Gastroesophageal sphincter (tissue), 3 donors: ENCODE data around the gene ERCC4.

ENCODE experiments used
- POLR2A ChIP-seq, 2 donors: fragments of 450-650 bp; IDR thresholded peaks; one replicate each; pipeline ENCODE4 v1.6.1; 2017; ENCODE audit warnings: antibody characterized with exemption in 2 of 2, mild to moderate bottlenecking in 2 of 2, moderate library complexity in 1 of 2
- POLR2AphosphoS5 ChIP-seq: sonication (generic); formaldehyde crosslinking; IDR thresholded peaks from one replicate; pipeline ENCODE4 v1.6.1; 2017; ENCODE audit warnings: antibody characterized with exemption
- TF ChIP-seq, protein P1 (sequence below), 4 experiments: fragments of 200-600 bp in 2 of 4; fragments of 450-650 bp in 2 of 4; sonication (generic) in 1 of 4; IDR thresholded peaks; one replicate each; pipeline ENCODE4 v1.5.1; 2017 to 2019; ENCODE audit warnings: antibody characterized with exemption in 4 of 4, mild to moderate bottlenecking in 2 of 4, moderate library complexity in 2 of 4

DNA sequence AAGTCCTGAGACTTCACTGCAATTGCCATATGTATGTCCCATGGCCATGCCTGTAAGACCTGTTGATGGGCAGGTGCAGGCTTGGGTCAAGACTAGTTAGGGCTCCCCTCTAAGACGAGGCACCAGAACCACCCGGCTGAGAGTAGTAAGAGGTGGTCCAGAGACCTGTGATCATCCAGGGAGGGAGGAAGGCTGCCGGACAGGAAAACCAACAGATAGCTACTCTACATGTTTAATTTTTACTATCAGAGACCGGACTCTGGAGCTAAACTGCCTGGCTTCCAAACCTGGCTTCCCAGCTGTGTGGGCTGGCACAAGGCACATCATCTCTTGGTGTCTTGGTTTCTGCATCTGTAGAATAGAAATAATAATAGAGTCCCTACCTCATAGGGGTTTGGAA, 73.0 kb downstream of the ERCC4 start:
- TF ChIP-seq, protein P1, sequence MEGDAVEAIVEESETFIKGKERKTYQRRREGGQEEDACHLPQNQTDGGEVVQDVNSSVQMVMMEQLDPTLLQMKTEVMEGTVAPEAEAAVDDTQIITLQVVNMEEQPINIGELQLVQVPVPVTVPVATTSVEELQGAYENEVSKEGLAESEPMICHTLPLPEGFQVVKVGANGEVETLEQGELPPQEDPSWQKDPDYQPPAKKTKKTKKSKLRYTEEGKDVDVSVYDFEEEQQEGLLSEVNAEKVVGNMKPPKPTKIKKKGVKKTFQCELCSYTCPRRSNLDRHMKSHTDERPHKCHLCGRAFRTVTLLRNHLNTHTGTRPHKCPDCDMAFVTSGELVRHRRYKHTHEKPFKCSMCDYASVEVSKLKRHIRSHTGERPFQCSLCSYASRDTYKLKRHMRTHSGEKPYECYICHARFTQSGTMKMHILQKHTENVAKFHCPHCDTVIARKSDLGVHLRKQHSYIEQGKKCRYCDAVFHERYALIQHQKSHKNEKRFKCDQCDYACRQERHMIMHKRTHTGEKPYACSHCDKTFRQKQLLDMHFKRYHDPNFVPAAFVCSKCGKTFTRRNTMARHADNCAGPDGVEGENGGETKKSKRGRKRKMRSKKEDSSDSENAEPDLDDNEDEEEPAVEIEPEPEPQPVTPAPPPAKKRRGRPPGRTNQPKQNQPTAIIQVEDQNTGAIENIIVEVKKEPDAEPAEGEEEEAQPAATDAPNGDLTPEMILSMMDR (IDR thresholded peaks at IDR 0.05) = no peak
- TF ChIP-seq POLR2AphosphoS5 = no peak
- no peak for TF ChIP-seq POLR2A (IDR thresholded peaks at IDR 0.05)
